Osteoblast (primary cell): ENCODE measurements around the gene HBP1. TPM values are rescaled to one million over a fixed set of nuclear protein-coding genes. Genes with fewer than 3 reads are reported as not detected.

Experiments used
- DNase-seq: peaks from one replicate; pipeline ENCODE4 v3.0.0; 2011; ENCODE audit warnings: low spot score, mixed read lengths; ENCODE audit not compliant: insufficient read length; ENCODE audit errors: missing footprints
- H2AFZ ChIP-seq: 2 replicates; pipeline ENCODE4 v1.6.0; 2011; ENCODE audit warnings: mild to moderate bottlenecking, low read length
- H3K27ac ChIP-seq: 2 replicates; pipeline ENCODE4 v1.5.1; 2011; ENCODE audit warnings: mild to moderate bottlenecking, low read depth, low read length, moderate library complexity
- H3K27me3 ChIP-seq: 2 replicates; pipeline ENCODE4 v1.6.0; 2012; ENCODE audit warnings: mild to moderate bottlenecking, control low read depth, inconsistent platforms, low read length, moderate library complexity; ENCODE audit not compliant: insufficient read depth
- H3K36me3 ChIP-seq: 2 replicates; pipeline ENCODE4 v1.5.1; 2011; ENCODE audit warnings: mild to moderate bottlenecking, low read length, control low read depth, moderate library complexity; ENCODE audit not compliant: insufficient read depth
- H3K4me1 ChIP-seq: 2 replicates; pipeline ENCODE4 v1.5.1; 2011; ENCODE audit warnings: mild to moderate bottlenecking, low read length, control low read depth, moderate library complexity; ENCODE audit not compliant: insufficient read depth
- H3K4me2 ChIP-seq: 2 replicates; pipeline ENCODE4 v1.6.0; 2011; ENCODE audit warnings: mild to moderate bottlenecking, low read length; ENCODE audit not compliant: insufficient read depth
- H3K4me3 ChIP-seq: fragments of 200-600 bp; sonication (generic); 3 replicates; pipeline ENCODE4 v1.5.1; 2012; ENCODE audit warnings: mild to moderate bottlenecking, low read length, inconsistent platforms; ENCODE audit not compliant: insufficient read depth
- H3K79me2 ChIP-seq: 2 replicates; pipeline ENCODE4 v1.6.0; 2012; ENCODE audit warnings: mild to moderate bottlenecking, low read length, control low read depth, inconsistent platforms; ENCODE audit not compliant: insufficient read depth
- H3K9me3 ChIP-seq: 2 replicates; pipeline ENCODE4 v1.5.1; 2011; ENCODE audit warnings: low read depth, low read length, control low read depth
- H4K20me1 ChIP-seq: 2 replicates; pipeline ENCODE4 v1.6.0; 2012; ENCODE audit warnings: mild to moderate bottlenecking, low read length, control low read depth; ENCODE audit not compliant: insufficient read depth
- CTCF ChIP-seq: IDR thresholded peaks from 2 replicates; pipeline ENCODE4 v1.5.1; 2011; ENCODE audit warnings: mild to moderate bottlenecking, low read depth, low read length, moderate library complexity; ENCODE audit errors: extremely low read depth
- total RNA-seq: library from RNA; depleted of rRNA; stranded (reverse); fragments of >200 nt; gene quantifications from 2 replicates; pipeline ENCODE4 v1.2.3, GENCODE V29; 2012

HBP1 gene
- total RNA-seq, 1 donor = 175 TPM

DNA sequence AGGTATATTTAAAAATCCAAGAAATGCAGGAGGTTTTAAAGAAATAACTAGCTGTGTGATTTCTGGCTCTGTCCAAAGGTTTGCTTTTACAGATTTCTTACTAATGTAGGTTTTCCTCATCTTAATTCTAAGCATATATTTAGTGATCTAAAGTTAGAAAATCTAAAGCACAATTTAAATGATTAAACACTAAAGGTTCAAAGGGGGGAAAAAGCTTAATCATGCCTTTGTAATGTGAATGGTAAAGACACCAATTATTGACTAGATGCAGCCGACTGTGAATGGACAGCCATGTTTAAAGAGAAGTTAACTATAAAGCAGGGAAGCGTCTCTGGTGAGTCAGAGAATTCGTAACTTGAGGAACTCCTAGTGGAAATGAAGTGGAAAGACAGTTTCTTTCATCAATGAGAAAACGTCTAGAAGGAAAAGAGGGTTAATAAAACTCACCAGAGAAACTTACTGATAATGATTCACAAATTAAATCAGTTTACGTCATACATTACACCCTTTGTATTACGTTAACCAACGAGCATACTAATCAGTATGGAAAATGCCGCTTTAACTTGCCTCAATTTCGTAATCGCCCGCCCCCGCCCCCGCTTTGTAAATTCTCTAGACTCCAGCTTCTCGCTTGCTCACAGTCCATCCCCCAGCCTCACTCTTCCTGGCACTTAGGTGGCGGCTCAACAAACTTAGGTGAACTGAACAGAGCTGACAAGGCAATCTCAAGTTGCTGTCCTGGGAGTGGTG is 1.1 kb upstream of the HBP1 start:
- Histone ChIP-seq H4K20me1 (peaks cover 17% of the 10 kb centered on the region), H3K9me3 (no peaks in the 10 kb centered on the region), H3K27me3 (no peaks in the 10 kb centered on the region), H3K4me2 (peak overlapping the region; percentile 100), H3K4me3 (peak overlapping the region; percentile 76), H2AFZ (peak overlapping the region; percentile 79), H3K4me1 (peaks cover 17% of the 10 kb centered on the region), H3K27ac (peak overlapping the region; percentile 99), H3K79me2 (peaks cover 27% of the 10 kb centered on the region), H3K36me3 (no peaks in the 10 kb centered on the region)
- peak; percentile 49 for TF ChIP-seq CTCF
- peak; percentile 71 for DNase-seq

DNA sequence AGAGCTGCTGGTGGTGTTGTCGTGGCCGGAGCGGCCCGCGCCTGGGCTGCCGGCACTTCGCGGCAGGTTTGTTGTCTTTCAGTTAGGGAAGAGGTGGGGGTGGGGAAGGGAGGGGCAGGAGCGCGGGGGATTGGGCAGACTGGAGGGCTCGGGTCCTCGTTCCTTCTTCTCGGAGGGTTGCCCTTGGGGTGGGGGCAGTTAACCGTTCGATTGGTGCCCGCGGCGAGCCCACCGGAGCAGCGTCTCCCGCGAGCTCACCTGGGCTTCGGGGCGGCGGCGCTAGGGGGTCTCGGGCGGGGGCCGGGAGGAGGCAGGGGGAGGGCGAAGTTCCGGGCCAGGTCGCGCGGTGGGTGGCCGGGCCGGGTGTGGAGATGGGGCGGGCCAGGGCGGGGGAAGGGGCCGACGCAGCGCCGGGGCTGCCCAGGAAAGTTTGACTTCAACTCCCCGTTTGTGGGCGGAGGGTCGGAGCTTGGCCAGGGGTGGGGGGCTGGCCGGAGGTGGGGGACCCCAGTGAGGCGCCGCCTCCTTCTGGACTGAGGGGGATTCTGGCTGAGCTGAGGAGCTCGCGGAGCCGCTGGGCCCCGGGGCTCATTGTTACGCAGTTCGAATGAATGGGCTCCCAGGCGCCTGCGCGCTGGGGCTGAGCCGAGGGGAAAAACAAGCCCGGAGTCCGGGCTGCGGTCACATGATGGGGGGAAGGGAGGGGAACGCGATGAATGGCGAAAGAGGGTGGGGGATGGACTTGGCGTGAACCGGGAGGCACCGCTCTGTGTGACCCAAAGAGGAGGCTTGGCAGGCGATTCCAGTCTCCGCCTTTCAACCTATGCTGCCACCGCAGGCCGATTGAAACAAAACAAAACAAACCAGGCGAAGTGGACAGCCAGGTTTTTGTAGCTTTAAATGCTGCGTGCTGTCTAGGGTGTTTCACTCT is 582 bp downstream of the HBP1 start:
- Histone ChIP-seq H3K4me2 (peak overlapping the region; percentile 82), H3K27ac (peak overlapping the region; percentile 74), H3K4me3 (peak overlapping the region; percentile 88), H4K20me1 (peaks cover 34% of the 10 kb centered on the region), H3K27me3 (no peaks in the 10 kb centered on the region), H3K9me3 (no peaks in the 10 kb centered on the region), H3K36me3 (no peaks in the 10 kb centered on the region), H3K79me2 (peaks cover 44% of the 10 kb centered on the region), H2AFZ (peak overlapping the region; percentile 64), H3K4me1 (peaks cover 18% of the 10 kb centered on the region)
- DNase-seq = peak; percentile 95
- no peak for TF ChIP-seq CTCF

DNA sequence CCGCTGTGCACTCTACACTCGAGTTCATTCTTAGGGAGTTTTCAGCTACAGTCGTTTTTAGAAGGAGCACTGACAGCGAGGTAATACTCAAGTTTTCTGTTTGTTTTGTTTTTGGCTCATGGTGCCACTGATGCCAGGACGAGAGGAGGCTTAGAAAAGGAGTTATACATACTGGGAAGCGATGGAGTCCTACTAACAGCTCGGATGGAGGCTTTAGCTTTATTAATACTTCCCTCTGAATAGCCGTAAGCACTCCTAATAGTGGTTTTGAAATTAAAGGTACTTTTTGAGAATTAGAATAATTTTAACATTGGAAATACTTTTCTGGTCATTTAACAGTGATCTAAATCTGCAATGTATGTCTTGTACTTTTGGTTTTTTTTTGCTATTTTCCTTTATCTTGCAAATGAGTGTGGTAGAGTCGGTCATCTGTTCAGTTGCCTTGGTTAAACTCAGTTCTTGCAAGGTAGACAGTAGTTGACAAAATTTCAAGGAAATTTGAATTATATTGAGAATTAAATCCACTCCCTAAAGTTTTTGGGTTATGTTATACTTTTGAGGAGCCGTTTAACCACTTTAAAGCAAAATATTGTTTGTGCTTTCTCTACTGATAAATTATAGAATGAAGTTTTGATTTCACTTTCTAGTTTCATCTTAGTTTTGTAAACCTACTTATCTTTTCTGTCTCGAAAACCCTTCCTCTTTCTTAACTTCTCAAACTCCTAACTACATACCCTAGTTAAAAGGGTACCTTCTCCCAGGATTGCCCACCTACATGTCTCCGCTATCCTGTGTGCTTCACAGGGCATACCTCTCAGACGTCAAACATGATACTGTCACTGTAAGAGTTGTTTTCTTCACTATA is 1.5 kb downstream of the HBP1 start:
- peaks cover 53% of the 10 kb centered on the region for H3K79me2 ChIP-seq
- TF ChIP-seq CTCF = no peak
- H3K27me3 ChIP-seq = no peaks in the 10 kb centered on the region
- H3K9me3 ChIP-seq = no peaks in the 10 kb centered on the region
- H2AFZ ChIP-seq = peak overlapping the region; percentile 27
- H3K4me3 ChIP-seq = peak overlapping the region; percentile 88
- H4K20me1 ChIP-seq = peaks cover 36% of the 10 kb centered on the region
- H3K4me2 ChIP-seq = peak overlapping the region; percentile 82
- H3K4me1 ChIP-seq = peaks cover 18% of the 10 kb centered on the region
- H3K36me3 ChIP-seq = no peaks in the 10 kb centered on the region
- peak; percentile 36 for DNase-seq
- H3K27ac ChIP-seq = peak overlapping the region; percentile 74
